GM21367 (cell line): ENCODE measurements around the gene LAMA5.

Source experiments
- ATAC-seq: cut with Tn5 transposase; IDR thresholded peaks from one replicate; pipeline ENCODE4 v1.9.1; 2021; ENCODE audit not compliant: unreplicated experiment

Gene LAMA5

DNA sequence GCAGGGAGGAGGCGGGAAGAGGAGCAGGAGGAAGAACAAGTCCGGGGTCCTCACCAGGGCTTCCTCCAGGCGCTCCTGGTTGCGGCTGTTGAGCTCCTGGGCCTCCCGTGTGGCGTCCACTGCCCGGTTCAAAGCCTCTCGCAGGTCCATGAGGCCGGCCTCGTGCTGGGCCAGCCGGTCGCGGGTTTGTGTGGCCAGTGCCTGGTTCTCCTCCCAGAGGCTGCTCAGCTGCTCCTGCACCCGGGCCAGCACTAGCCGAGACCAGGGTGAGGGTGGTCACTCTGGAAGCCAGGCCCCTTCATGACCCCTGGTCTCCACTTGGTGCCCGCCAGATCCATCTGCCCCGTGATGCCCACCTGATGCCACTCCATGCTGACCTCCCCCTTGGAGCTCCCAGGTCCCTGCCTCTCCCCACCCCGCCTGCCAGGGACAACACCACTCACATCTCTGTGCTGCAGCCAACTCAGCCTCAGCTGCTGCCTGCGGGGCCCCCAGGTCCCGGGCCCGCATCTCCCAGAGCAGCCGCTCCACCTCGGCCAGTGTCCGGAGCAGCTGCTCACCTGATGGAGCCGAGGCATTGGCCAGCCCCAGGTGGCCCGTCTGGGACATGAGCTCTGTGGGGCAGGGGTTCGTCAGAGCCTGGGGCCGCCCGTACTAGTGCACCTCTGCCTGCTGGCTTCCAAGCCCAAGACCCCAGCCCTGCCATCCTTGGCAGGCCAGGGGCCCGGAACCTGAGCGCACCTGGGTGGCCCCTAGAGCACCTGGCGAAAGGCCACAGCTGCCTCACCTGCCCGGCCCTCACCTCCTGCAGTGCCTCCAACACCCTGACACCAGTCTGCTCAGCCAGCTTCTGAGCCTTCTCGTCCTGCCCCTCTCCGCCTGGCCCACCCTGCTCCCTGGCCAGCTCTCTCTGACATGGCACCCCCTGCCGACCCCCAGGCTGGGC, 48.4 kb downstream of the LAMA5 start:
- ATAC-seq = no peak

DNA sequence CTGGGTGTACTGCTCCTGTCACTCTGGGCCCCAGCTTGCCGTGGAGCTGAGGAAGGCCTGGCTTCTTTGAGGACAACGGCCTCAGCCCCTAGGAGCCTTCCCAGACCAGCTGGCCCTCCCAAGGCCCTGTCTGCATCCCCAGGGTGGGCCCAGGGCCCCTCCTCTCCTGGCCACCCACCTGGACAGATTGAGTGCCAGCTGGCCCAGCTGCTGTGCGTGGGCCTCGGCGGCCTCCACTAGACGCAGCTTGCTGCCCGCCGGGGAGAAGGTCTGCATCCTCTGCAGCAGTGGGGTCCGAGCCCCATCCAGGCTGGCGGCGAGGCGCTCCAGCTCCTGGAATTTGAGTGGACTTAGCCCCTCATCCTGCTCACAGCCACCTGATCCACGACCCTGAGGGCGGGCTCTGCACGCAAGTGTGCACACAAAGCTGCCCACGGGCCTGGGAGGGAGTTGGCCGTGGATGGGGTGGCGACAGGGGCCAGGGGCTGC, 49.9 kb downstream of the LAMA5 start:
- ATAC-seq = no peak

GRCh38 chr20:62316331-62317166, 50.6 kb downstream of the LAMA5 start:
- ATAC-seq = no peak

GRCh38 chr20:62315773-62316172, 51.3 kb downstream of the LAMA5 start:
- ATAC-seq = no peak

DNA sequence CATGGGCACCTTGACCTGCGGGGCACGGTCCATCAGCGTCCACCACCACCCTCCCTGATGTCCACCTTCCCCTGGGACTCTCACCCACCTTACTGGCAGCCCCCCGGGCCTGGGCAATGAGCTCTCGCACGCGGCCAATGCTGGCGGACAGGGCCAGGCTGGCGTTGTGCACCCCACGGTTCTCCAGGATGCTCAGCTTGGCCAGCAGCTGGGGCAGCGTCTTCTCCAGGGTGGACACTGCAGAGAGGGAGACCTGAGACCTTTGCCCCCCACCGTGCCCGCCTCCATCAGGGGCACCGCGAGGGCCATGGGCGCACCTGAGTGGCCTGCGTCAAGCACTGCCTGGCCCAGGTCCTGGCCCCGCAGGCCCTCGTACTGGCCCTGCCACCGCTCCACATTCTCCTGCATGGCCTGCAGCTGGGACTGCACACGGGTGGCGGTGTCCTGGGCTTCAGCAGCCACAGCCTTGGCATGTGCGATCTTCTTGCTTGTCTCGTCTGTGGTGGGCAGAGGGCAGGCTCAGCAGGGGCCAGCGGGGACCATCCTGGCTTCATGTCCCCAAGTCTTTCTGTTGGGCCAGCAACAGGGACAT, 52.3 kb downstream of the LAMA5 start:
- ATAC-seq = no peak

GRCh38 chr20:62314339-62314638, 52.8 kb downstream of the LAMA5 start:
- no peak for ATAC-seq

- no peak for ATAC-seq
Measured at GRCh38 chr20:62313460-62314338, 53.4 kb downstream of the LAMA5 start.

- no peak for ATAC-seq
Measured at GRCh38 chr20:62313021-62313420, 54.1 kb downstream of the LAMA5 start.

DNA sequence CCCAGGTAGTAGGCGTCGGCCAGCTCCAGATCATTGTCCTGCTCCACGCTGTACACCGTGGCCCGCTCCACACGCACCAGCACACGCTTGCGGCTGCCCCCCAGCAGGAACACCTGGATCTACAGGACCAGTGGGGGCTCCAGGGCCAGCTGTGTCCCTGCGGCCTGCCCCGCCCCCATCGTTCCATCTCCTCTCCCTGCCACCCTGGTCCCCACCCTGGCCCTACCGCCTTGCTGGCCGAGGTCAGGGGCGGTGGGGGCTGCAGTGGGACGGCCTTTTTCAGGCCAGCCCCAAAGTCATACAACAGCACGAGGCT, 54.5 kb downstream of the LAMA5 start:
- ATAC-seq = no peak

GRCh38 chr20:62311832-62312661, 55.1 kb downstream of the LAMA5 start:
- ATAC-seq = no peak

DNA sequence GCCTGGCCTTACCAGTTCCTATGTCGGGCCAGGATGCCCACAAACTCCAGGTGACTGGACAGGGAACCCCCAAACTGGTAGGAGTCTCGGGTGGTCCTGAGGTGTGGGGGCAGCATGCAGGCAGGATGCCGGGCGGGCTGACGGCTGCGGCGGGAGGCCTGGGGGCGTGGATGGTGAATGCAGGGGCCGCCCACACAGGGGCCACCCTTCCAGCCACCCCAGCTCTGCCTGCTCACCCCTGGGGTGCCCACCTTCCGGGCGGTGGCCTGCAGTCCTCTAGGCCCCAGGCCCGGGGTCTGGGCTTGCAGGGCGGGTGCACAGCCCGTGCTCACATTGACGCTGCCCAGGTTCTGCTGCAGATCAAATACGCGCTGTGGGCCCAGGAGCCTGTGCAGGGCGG, 56.0 kb downstream of the LAMA5 start:
- ATAC-seq = no peak

DNA sequence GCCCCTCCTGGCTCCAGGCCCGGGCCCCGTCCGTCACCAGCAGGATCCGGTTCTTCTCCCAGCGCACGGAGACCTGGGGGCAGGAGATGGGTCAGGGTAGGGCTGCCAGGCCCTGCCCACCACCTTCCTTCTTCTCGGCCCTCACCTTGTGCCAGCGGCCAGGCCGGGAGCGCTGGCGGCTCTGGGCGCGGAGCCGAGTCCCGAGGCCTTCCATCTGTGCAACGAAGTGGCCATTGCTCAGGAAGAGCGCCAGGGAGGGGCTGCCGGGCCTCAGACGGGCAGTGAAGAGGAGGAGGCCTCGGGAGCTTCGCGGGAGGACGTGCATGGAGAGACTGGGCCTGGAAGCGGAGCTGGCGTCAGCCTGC, 56.4 kb downstream of the LAMA5 start:
- ATAC-seq = no peak

DNA sequence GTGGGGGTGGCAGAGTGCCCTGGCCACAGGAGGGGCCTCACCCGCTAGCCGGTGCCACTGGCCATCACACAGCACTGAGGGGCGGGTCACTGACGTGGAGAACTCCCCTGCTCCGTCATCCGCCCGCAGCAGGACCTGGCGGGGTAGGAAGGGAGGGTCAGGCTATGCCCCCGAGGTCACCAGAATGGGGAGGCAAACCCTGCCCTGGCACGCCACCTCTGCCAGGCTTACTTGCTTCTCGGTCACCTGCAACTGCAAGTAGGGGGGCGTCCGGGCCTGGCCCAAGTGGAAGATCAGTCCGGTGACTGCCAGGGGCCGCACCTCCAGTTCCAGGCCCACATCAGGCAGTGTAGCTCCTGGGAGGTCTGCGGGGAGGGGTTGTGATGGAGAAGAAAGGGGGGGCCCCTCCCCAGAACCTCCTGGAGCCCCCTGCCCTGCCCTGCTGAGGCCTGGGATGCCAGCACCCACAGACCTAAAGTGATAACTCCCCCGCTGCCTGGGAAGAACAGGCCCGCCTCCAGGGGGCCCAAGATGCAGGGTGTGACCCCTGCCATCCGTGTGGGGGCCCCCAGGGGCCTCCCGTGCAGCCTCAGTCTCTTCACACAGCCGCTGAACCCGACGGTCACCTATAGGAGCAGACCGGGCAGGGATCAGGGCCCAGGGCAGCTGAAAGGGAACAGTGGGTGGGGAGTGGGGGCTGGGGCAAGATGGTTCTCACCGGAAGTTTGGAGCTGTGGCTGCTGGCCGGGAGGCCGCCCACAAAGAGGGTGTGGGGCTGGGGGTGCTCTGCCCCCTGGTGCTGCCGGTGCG, 57.0 kb downstream of the LAMA5 start:
- ATAC-seq = no peak

- ATAC-seq = no peak
Measured at GRCh38 chr20:62309198-62309944, 57.7 kb downstream of the LAMA5 start.

GRCh38 chr20:62308102-62308822, 58.9 kb downstream of the LAMA5 start:
- no peak for ATAC-seq

- ATAC-seq = no peak
Measured at GRCh38 chr20:62307226-62308101, 59.6 kb downstream of the LAMA5 start.
